Measurements from ENCODE around the gene SSH2. TPM values are rescaled to one million over a fixed set of nuclear protein-coding genes. Genes with fewer than 3 reads are reported as not detected.

The SSH2 gene
- total RNA-seq, 1 experiment from 2014 or later, result 45.1 TPM

DNA sequence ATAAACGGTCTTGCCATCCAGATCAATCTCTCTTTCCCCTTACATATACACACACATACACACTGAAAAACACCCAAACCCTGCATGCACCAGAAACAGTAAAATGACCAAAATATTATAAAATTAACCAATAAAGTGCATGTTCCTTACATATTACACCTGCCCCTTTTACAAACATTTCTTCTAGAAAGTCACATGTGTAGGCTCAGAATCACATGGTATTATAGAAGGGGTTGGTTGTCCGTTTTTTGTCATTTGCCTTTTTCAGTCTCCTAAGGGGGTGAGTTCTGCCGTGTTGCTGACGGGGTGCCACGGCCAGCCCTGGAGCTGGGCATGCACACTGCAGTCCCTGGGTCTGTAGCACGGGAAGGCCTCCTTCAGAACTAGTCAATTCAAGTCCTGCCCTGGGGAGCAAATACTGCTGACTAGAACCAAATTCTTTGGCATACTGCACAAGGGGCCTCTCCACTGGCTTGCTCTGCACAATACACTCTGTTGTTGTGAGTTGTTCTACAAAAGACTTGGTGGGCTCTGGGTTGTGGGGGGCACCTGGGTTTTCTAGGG lies 299.3 kb downstream of the SSH2 start:
- H3F3A ChIP-seq (ENCODE audit: insufficient read depth, low read depth), result no peaks in the 10 kb centered on the region
- H3K9me3 ChIP-seq (ENCODE audit: insufficient read depth, low read depth), result no peaks in the 10 kb centered on the region
- BruUV-seq (replicated peaks), result no TSS peak
- intact Hi-C loops (cut with micrococcal nuclease; ENCODE audit: unreplicated experiment), result no loop called here
- no peaks in the 10 kb centered on the region for H3K27me3 ChIP-seq (ENCODE audit: insufficient read depth, low read depth)
- POLR2A ChIA-PET (ENCODE audit: unreplicated experiment), result no interaction called here
- no peak overlapping the region for H3K4me2 ChIP-seq
- no peak overlapping the region for H3K27ac ChIP-seq
- H3K4me3 ChIP-seq, result no peak overlapping the region
- no peaks in the 10 kb centered on the region for H3K9me2 ChIP-seq (ENCODE audit: insufficient read depth)
- no peak overlapping the region for H2AFZ ChIP-seq
- H3K79me2 ChIP-seq (ENCODE audit: low read depth), result no peaks in the 10 kb centered on the region
- CTCF ChIA-PET, result no interaction called here
- TF ChIP-seq EZH2 (IDR thresholded peaks at IDR 0.05; ENCODE audit: low read depth), result no peak
- TF ChIP-seq, protein P1, sequence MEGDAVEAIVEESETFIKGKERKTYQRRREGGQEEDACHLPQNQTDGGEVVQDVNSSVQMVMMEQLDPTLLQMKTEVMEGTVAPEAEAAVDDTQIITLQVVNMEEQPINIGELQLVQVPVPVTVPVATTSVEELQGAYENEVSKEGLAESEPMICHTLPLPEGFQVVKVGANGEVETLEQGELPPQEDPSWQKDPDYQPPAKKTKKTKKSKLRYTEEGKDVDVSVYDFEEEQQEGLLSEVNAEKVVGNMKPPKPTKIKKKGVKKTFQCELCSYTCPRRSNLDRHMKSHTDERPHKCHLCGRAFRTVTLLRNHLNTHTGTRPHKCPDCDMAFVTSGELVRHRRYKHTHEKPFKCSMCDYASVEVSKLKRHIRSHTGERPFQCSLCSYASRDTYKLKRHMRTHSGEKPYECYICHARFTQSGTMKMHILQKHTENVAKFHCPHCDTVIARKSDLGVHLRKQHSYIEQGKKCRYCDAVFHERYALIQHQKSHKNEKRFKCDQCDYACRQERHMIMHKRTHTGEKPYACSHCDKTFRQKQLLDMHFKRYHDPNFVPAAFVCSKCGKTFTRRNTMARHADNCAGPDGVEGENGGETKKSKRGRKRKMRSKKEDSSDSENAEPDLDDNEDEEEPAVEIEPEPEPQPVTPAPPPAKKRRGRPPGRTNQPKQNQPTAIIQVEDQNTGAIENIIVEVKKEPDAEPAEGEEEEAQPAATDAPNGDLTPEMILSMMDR (conservative IDR thresholded peaks at IDR 0.05), result no peak
- no peaks in the 10 kb centered on the region for H4K20me1 ChIP-seq (ENCODE audit: insufficient read depth)
- 0 out of 2 replicates have a peak, but pooled peaks cover 1% of the 10 kb centered on the region for H3K4me1 ChIP-seq (replicated peaks; ENCODE audit: insufficient read depth)
- no peak for DNase-seq
- H3K36me3 ChIP-seq (ENCODE audit: low read depth), result 0 out of 2 replicates have a peak, but pooled peaks cover 5% of the 10 kb centered on the region

DNA sequence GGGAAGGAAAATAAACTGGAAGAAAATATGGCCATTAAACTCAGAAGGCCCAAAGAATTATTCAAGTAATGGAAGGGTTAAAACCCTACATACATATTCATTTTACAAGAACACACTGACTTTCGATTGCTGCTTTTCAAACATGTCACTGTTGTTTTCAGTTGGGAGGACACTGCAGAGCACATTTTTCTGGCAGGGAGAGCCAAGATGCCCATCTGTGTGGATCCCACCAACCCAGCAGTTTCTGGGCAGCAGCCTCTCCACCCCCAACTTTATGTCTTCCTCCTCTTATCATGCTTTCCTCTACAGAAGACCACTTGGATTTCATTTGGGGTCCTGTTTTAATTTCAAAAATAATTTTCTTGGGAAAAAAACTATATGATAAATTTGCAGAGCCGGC lies 300.2 kb downstream of the SSH2 start:
- H3K36me3 ChIP-seq (ENCODE audit: low read depth), result 0 out of 2 replicates have a peak, but pooled peaks cover 5% of the 10 kb centered on the region
- no TSS peak for BruUV-seq (replicated peaks)
- CTCF ChIA-PET, result no interaction called here

DNA sequence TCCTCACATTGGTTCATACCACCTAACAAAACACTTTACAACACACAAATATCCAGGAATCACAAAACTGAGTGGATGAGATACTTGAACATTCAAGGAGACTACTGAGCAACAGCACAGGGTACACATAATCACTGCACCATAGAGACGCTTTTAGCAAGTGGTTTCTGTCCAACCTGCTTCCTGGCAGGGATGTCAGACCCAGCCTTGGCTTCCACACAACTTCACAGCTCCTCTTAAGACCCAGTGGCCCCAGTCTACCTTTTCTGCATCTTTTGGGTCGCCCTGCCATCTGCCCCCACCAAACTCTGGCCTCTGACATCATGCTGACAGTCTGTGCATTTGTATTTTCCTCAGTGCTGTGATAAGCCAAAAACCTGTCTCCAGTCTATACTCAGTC lies 301.4 kb downstream of the SSH2 start:
- peaks cover 7% of the 10 kb centered on the region; the same call in 1 of the 2 replicates for H3F3A ChIP-seq (ENCODE audit: insufficient read depth, low read depth)
- ChIA-PET CTCF (interaction anchor here (0.5 kb wide), 1 partner anchor 41 kb away, joined by 6 read pairs; no protein-coding TSS in a partner anchor), POLR2A (ENCODE audit: unreplicated experiment) (no interaction called here)
- TF ChIP-seq EZH2 (IDR thresholded peaks at IDR 0.05; ENCODE audit: low read depth), result no peak
- TF ChIP-seq, protein P1 (conservative IDR thresholded peaks at IDR 0.05), result no peak
- H2AFZ ChIP-seq, result no peak overlapping the region
- H3K4me3 ChIP-seq, result no peak overlapping the region
- H4K20me1 ChIP-seq (ENCODE audit: insufficient read depth), result no peaks in the 10 kb centered on the region
- no peaks in the 10 kb centered on the region for H3K9me3 ChIP-seq (ENCODE audit: insufficient read depth, low read depth)
- peaks cover 17% of the 10 kb centered on the region for H3K4me1 ChIP-seq (replicated peaks; ENCODE audit: insufficient read depth)
- H3K27me3 ChIP-seq (ENCODE audit: insufficient read depth, low read depth), result no peaks in the 10 kb centered on the region
- BruUV-seq (replicated peaks), result no TSS peak
- intact Hi-C loops (cut with micrococcal nuclease; ENCODE audit: unreplicated experiment), result no loop called here
- 0 out of 2 replicates have a peak, but pooled peaks cover 5% of the 10 kb centered on the region for H3K36me3 ChIP-seq (ENCODE audit: low read depth)
- no peaks in the 10 kb centered on the region for H3K9me2 ChIP-seq (ENCODE audit: insufficient read depth)
- no peaks in the 10 kb centered on the region for H3K79me2 ChIP-seq (ENCODE audit: low read depth)
- DNase-seq, result no peak
- no peak overlapping the region for H3K27ac ChIP-seq
- no peak overlapping the region for H3K4me2 ChIP-seq

More for the DNA sequence above, 300.2 kb downstream of the SSH2 start:
- no peak for DNase-seq
- no peak for TF ChIP-seq EZH2 (IDR thresholded peaks at IDR 0.05; ENCODE audit: low read depth)
- TF ChIP-seq, protein P1 (conservative IDR thresholded peaks at IDR 0.05), result no peak
- Histone ChIP-seq H3K27ac (no peak overlapping the region), H2AFZ (no peak overlapping the region), H3K4me2 (no peak overlapping the region), H3K9me3 (ENCODE audit: insufficient read depth, low read depth) (no peaks in the 10 kb centered on the region), H3K4me1 (replicated peaks; ENCODE audit: insufficient read depth) (0 out of 2 replicates have a peak, but pooled peaks cover 9% of the 10 kb centered on the region), H3K27me3 (ENCODE audit: insufficient read depth, low read depth) (no peaks in the 10 kb centered on the region), H3K4me3 (no peak overlapping the region), H3F3A (ENCODE audit: insufficient read depth, low read depth) (no peaks in the 10 kb centered on the region; the same call in 1 of the 2 replicates), H3K9me2 (ENCODE audit: insufficient read depth) (no peaks in the 10 kb centered on the region), H3K79me2 (ENCODE audit: low read depth) (no peaks in the 10 kb centered on the region), H4K20me1 (ENCODE audit: insufficient read depth) (no peaks in the 10 kb centered on the region)
- POLR2A ChIA-PET (ENCODE audit: unreplicated experiment), result no interaction called here
- intact Hi-C loops (cut with micrococcal nuclease; ENCODE audit: unreplicated experiment), result no loop called here
